Placental pericyte (primary cell): ENCODE results near the gene CGN. TPM values are rescaled to one million over a fixed set of nuclear protein-coding genes. Genes with fewer than 3 reads are reported as not detected.

ENCODE experiments used
- small RNA-seq: library from RNA; depleted of rRNA; stranded (forward); fragments of <200 nt; gene quantifications from one replicate; pipeline ENCODE3, GENCODE V24; 2012; ENCODE audit warnings: low replicate concordance
- total RNA-seq: library from RNA; depleted of rRNA; stranded (reverse); fragments of >200 nt; gene quantifications from 2 replicates; pipeline ENCODE4 v1.2.3, GENCODE V29; 2012

The CGN gene
- total RNA-seq = 0.72 TPM in 1 of 2 replicates, not detected in the other

GRCh38 chr1:151510957-151511635, at the start of gene CGN:
Gene CGN, plus strand, starts transcription at chr1:151511387. Its CDS starts 7,133 bp downstream, at chr1:151518520.

GRCh38 chr1:151540021-151540981, 29.1 kb downstream of the CGN start, which contains the start of gene TUFT1:
Gene TUFT1, plus strand, starts transcription at chr1:151540309. Its CDS starts 58 bp downstream, at chr1:151540367.

Small RNA genes within 50 kb of the gene (small RNA-seq; reads per million reads assigned to genes)
- not detected for gene MIR554
- 0.13 reads per million for gene RF00405

Other genes starting within 250 kb of the CGN start
- 16.8 and 16.9 TPM in 2 replicates for gene ZNF687, start 229.1 kb upstream of the CGN start, total RNA-seq
- gene PI4KB, start 184.0 kb upstream of the CGN start, total RNA-seq = 38.5 and 92.6 TPM in 2 replicates
- 14.2 and 34.2 TPM in 2 replicates for gene RFX5, start 164.1 kb upstream of the CGN start, total RNA-seq
- 8.7 and 30.9 TPM in 2 replicates for gene SELENBP1, start 138.7 kb upstream of the CGN start, total RNA-seq
- gene PSMB4, start 111.8 kb upstream of the CGN start, total RNA-seq = 356 and 363 TPM in 2 replicates
- gene POGZ, start 51.9 kb upstream of the CGN start, total RNA-seq = 24.9 and 29.2 TPM in 2 replicates
- gene TUFT1, start 28.9 kb downstream of the CGN start, total RNA-seq = 14.7 and 21.7 TPM in 2 replicates
- gene SNX27, start 100.7 kb downstream of the CGN start, total RNA-seq = 29.3 and 29.6 TPM in 2 replicates
- gene CELF3, start 205.4 kb downstream of the CGN start, total RNA-seq = not detected in 2 replicates
- not detected in 2 replicates for gene RIIAD1, start 210.1 kb downstream of the CGN start, total RNA-seq